Lower leg skin (tissue), 4 donors: ENCODE measurements around the gene TLE5. TPM values are rescaled to one million over a fixed set of nuclear protein-coding genes. Genes with fewer than 3 reads are reported as not detected.

Source experiments
- DNase-seq, 2 donors: peaks; one replicate each; pipeline ENCODE4 v3.0.0-alpha.2; 2019; ENCODE audit warnings: low spot score in 2 of 2
- H3K4me3 ChIP-seq: fragments of 200-600 bp; sonication (generic); 2 replicates; pipeline ENCODE4 v1.5.1; 2017; ENCODE audit warnings: mild to moderate bottlenecking, low read depth; ENCODE audit not compliant: poor library complexity, severe bottlenecking
- CTCF ChIP-seq, 3 donors: fragments of 450-650 bp; IDR thresholded peaks; one replicate each; pipeline ENCODE4 v1.5.1; 2016; ENCODE audit warnings: antibody characterized with exemption in 3 of 3, mild to moderate bottlenecking in 3 of 3, moderate library complexity in 2 of 3
- POLR2A ChIP-seq, 2 donors: fragments of 450-650 bp; IDR thresholded peaks; one replicate each; pipeline ENCODE4 v1.6.1; 2016 to 2017; ENCODE audit warnings: antibody characterized with exemption in 2 of 2, mild to moderate bottlenecking in 1 of 2, moderate library complexity in 1 of 2
- WGBS, 2 donors: methylation state at CpG; one replicate each; pipeline ENCODE4 v1.1.5; 2018; 5-methylcytosine and 5-hydroxymethylcytosine counted together
- intact Hi-C: fragments of 100-400 bp; cut with DNase I; formaldehyde crosslinking; loops from one replicate; pipeline ENCODE4 v1.15.0; 2023; ENCODE audit warnings: low total_unique reads
- total RNA-seq, 4 donors: library from RNA; depleted of rRNA; stranded (reverse); fragments of >200 nt; gene quantifications; one replicate each; pipeline ENCODE4 v1.1.0, GENCODE V29; 2016

Gene TLE5
- total RNA-seq, 4 donors from 2014 or later, result 329 to 533 (median 387) TPM

GRCh38 chr19:3031607-3031867 is 30.8 kb downstream of the TLE5 start:
- TF ChIP-seq CTCF (IDR thresholded peaks at IDR 0.05) (no peak), POLR2A (IDR thresholded peaks at IDR 0.05) (no peak)
- intact Hi-C loops, result no loop called here
- H3K4me3 ChIP-seq, result no peak overlapping the region
- no peak for DNase-seq
- WGBS, 2 donors, result 75% methylated on average over 5 of the region's 5 CpGs

GRCh38 chr19:3029065-3029923 is 33.0 kb downstream of the TLE5 start, which contains the start of gene TLE2:
TSS of gene TLE2 (minus strand) at chr19:3029280. CDS start at chr19:3028904, 376 bp downstream.
- H3K4me3 ChIP-seq, result peak within 1 kb of the TSS; percentile 63
- no peak for DNase-seq
- no peak for TF ChIP-seq POLR2A (IDR thresholded peaks at IDR 0.05)
- 6 to 10% methylated on average over 19 to 45 of the region's 85 CpGs for WGBS, 2 donors
- intact Hi-C loops, result no loop called here

- 5 to 15% methylated on average over 23 to 39 of the region's 40 CpGs for WGBS, 2 donors
- no peak for TF ChIP-seq POLR2A (IDR thresholded peaks at IDR 0.05)
- no peak for TF ChIP-seq CTCF (IDR thresholded peaks at IDR 0.05)
- no peak for DNase-seq
- peak overlapping the region; percentile 63 for H3K4me3 ChIP-seq
- intact Hi-C loops, result no loop called here
These were observed 33.8 kb downstream of the TLE5 start for GRCh38 chr19:3028305-3029064.

- TF ChIP-seq POLR2A (IDR thresholded peaks at IDR 0.05) (no peak), CTCF (IDR thresholded peaks at IDR 0.05) (no peak)
- DNase-seq, result no peak
- no peak overlapping the region for H3K4me3 ChIP-seq
- intact Hi-C loops, result no loop called here
- WGBS, 2 donors, result 63 to 74% methylated on average over 9 of the region's 9 CpGs
These were observed 34.4 kb downstream of the TLE5 start for GRCh38 chr19:3027981-3028304.

- WGBS, 2 donors, result 86 to 94% methylated on average over 2 of the region's 2 CpGs
- no peak overlapping the region for H3K4me3 ChIP-seq
- TF ChIP-seq CTCF (IDR thresholded peaks at IDR 0.05) (no peak), POLR2A (IDR thresholded peaks at IDR 0.05) (no peak)
- no peak for DNase-seq
- intact Hi-C loops, result no loop called here
These were observed 35.0 kb downstream of the TLE5 start for GRCh38 chr19:3027292-3027691.

GRCh38 chr19:3026768-3027167 is 35.5 kb downstream of the TLE5 start:
- H3K4me3 ChIP-seq, result no peak overlapping the region
- 85 to 100% methylated on average over 1 of the region's 1 CpG for WGBS, 2 donors
- no peak for DNase-seq
- TF ChIP-seq CTCF (IDR thresholded peaks at IDR 0.05), result no peak
- no peak for TF ChIP-seq POLR2A (IDR thresholded peaks at IDR 0.05)
- intact Hi-C loops, result no loop called here
